ENCODE data around the gene GTF2IRD2.
"Not testable (repeated sequence)": the region's sequence is repeated elsewhere in the genome, so short reads cannot be mapped to it uniquely, and the experiment has no call there.

DNA sequence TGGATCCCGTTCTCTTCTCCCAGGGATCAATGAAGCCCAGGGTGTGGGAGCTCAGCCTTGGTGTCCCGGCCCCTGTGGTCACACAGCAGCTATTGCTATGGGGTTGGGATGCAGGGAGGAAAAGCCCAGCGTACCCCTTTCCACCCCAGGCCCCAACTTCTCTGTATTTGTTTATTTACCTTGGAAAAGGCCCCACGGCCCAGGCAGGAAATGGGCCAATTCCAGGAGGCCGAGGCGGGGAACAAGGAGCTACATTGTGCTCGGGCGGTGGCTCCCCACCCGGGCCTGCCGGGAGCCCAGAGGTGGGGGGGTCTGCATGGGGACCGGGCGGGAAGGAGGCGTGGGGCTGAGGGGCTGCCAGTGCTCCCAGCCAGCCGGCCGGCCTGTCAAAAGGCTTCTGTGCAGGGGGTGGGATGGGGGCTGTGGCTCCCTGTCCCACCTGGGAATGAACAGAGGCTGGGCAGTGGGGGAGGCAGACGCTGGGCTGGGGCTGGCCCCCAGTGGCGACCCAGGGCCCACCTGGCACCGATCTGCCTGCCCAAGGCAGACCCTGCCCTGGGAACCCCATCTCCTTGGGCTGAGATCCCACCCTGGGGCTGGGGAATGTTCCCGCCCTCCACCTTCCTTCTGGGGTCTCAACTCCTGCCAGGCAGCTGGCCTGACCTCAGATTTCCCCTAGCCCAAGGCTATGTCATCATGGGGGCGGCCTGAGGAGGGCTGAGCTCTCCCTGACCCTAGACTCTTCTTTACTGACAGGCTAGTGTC is 23.5 kb upstream of the GTF2IRD2 start:
- TF ChIP-seq, protein P1, sequence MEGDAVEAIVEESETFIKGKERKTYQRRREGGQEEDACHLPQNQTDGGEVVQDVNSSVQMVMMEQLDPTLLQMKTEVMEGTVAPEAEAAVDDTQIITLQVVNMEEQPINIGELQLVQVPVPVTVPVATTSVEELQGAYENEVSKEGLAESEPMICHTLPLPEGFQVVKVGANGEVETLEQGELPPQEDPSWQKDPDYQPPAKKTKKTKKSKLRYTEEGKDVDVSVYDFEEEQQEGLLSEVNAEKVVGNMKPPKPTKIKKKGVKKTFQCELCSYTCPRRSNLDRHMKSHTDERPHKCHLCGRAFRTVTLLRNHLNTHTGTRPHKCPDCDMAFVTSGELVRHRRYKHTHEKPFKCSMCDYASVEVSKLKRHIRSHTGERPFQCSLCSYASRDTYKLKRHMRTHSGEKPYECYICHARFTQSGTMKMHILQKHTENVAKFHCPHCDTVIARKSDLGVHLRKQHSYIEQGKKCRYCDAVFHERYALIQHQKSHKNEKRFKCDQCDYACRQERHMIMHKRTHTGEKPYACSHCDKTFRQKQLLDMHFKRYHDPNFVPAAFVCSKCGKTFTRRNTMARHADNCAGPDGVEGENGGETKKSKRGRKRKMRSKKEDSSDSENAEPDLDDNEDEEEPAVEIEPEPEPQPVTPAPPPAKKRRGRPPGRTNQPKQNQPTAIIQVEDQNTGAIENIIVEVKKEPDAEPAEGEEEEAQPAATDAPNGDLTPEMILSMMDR (IDR thresholded peaks at IDR 0.05 in 8 of 11, conservative IDR thresholded peaks at IDR 0.05 in 3 of 11): not testable (repeated sequence)
- TF ChIP-seq POLR2A (IDR thresholded peaks at IDR 0.05): not testable (repeated sequence)
- peak in 2 of 3 donors; percentile 22 to 27 for TF ChIP-seq POLR2AphosphoS5 (IDR thresholded peaks at IDR 0.05)

All from spleen (tissue), 7 donors.